NCI-H82 treated with DMSO at 0.1 percent for 48 hours (cell line): ENCODE measurements around the gene TMEM40.
"Not testable (repeated sequence)": the region's sequence is repeated elsewhere in the genome, so short reads cannot be mapped to it uniquely, and the experiment has no call there.

Source experiments
- DNase-seq: peaks from one replicate; lab custom pipeline; 2025; ENCODE audit not compliant: unreplicated experiment; lab: John Stamatoyannopoulos, UW

Gene TMEM40, protein sequence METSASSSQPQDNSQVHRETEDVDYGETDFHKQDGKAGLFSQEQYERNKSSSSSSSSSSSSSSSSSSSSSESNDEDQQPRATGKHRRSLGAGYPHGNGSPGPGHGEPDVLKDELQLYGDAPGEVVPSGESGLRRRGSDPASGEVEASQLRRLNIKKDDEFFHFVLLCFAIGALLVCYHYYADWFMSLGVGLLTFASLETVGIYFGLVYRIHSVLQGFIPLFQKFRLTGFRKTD

GRCh38 chr3:12759097-12759679 lies at the start of gene TMEM40:
Gene TMEM40, minus strand, starts transcription at chr3:12759259. Its CDS starts 9,427 bp downstream, at chr3:12749832.
- no peak for DNase-seq

- no peak for DNase-seq
Observed at GRCh38 chr3:12808587-12808986, 49.5 kb upstream of the TMEM40 start.

DNA sequence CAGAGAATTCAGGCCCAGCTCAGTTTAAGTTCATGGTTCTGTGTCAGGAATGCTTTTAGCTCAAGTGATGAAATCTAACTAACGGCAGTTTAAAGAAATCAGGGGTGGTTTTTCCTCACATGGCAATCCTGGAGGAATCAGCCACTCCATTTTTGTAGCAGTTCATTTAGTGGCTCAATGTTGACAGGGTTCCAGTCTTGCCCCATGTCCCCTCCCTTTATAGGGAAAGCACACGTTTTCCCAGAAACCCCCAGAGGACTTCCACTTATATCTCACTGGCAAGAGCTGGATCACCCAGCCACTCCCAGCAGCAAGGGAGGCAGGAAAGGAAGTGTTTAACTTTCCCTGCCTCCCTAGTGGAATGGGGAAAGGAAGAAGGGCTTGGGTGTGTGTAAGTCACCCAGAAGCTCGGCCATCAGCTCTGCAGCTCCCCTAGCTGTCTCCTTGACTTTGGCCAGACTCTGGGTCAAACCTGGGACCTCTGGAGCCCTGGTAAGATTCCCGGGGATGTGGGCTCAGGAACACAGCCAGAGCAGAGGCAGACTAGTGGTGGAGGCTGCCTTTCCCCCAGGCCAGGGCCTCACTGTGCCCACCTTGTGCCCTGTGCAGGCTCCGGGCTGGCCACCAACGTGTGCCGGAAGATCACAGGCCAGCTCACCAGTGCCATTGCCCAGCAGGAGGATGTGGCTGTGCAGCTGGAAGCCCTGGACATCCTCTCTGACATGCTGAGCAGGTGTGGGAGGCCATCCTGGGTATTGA lies 48.7 kb upstream of the TMEM40 start:
- DNase-seq, result no peak

DNA sequence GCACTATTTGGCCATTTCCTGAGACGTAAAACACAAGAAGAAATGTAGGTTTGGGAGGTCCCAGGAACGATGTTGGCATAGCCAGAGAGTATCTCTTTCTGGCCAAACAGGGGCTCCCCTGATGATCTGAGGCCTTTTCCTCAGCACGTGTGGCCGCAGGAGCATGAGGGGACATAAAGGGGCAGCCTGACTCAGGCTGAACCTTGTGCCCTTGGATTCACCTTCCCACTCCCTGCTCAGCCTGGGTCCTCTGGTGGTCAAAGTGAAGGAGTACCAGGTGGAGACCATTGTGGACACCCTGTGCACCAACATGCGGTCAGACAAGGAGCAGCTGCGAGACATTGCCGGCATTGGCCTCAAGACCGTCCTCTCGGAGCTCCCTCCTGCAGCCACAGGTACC lies 48.0 kb upstream of the TMEM40 start:
- no peak for DNase-seq

DNA sequence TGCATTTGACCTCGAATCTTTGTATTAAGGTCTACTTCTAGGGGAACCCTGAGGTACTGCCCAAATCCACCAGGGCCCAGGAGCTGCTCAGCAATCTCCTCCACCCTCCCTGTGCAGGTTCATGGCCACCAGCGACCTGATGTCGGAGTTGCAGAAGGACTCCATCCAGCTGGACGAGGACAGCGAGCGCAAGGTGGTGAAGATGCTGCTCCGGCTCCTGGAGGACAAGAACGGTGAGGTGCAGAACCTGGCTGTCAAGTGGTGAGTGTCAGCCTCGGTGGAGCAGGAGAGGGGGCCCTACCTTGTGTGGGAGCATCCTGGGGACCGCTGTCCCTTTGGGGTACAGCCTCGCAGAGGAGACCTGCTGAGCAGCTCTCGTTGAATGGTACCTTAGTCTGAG lies 44.3 kb upstream of the TMEM40 start:
- DNase-seq, result no peak

- DNase-seq, result no peak
Observed at GRCh38 chr3:12799525-12800440, 40.7 kb upstream of the TMEM40 start.

GRCh38 chr3:12798559-12799179 lies 39.6 kb upstream of the TMEM40 start:
- no peak for DNase-seq

DNA sequence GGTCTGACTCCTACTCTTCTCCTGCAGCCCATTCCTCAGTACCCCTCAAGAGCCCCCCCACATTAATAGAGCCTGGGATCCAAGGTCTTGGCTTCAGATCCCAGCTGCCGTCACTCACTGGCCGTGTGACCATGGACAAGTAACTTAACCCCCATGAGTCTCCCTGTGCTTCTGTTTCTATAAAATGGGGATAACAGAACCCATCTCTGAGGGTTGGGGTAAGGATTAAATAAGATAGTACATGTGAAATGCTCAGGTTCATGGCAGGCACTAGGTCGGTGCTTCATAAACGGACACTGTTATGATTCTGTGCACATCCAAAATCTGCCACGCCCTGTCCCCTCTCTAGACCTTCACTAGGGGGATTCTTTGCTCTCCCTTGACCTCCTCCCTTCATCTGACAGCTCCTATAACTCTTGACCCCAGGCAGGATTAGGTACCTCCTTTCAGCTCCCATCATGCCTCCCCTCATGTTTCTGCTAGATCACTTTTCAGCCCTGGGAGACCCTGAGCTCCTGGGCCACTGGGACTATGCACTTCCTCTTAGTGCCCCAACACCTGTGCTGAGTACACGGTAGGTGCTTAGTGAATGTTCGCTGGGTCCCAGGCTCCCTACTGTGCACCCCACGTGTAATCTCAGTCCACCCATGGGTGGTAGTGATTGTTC lies 39.0 kb upstream of the TMEM40 start:
- no peak for DNase-seq

- no peak for DNase-seq
Observed at GRCh38 chr3:12797124-12797891, 38.2 kb upstream of the TMEM40 start.

DNA sequence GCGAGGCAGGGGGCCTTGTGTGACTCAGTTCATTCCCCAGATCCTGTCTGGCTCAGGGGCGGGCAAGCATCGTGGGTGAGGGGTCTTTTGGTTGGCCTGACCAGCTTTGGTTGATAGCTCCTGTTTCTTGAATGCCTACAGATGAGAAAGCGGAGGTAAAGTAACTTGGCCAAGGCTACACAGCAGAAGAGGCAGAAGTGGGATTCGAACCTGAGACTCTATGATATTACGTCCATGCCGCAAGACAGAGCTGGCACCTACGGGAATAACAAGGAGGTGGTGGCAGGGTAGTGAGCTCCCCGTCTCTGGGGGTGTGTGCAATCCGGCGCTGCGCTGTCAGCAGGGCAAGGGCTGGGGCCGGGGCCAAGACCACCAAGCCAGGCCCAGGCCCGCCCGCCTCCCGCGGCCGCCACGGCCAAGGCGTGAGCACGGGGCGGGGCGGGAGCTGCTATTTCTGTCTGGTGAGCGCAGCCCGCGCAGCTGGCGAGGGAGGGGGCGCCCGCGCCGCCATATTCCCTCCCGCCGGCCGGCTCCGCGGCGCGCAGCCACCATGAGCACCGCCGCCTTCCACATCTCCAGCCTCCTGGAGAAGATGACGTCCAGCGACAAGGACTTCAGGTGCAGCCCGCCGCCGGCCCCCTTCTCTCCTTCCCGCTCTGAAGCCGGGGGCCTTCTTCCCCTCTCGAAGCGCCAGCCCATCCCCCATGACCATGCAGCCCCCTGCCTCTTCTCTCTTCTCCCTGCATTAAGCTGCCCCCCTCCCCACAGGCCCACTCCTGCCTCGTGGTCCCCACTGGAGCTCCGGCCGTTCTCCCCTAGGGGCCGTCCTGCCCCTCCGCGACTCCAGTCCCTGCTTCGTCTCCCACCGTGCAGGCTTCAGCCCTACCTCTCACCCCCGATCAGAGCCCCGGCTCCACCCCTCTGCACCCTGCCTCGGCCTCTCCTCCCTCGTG lies 37.4 kb upstream of the TMEM40 start, which contains the start of gene CAND2:
Gene CAND2, plus strand, starts transcription at position 510 of the 953 bp plus-strand sequence. Its CDS starts 41 bp downstream, at position 551.
- no peak for DNase-seq

DNA sequence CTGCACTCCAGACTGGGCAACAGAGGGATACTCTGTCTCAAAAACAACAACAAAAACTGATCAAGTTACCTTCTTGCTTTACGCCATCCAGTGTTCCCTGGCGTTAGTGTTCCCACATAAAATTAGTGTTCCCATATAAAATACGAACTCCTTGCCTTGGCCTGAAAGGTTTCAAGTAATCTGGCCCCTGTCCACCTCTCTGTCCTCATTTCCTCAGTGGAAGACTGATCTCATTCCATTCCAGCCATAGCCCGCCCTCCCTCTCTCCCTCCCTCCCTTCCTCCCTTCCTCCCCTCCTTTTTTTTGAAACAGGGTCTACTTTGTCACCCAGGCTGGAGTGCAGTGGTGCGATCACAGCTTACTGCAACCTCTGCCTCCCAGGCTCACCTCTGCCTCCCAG lies 34.6 kb upstream of the TMEM40 start:
- DNase-seq, result no peak

DNA sequence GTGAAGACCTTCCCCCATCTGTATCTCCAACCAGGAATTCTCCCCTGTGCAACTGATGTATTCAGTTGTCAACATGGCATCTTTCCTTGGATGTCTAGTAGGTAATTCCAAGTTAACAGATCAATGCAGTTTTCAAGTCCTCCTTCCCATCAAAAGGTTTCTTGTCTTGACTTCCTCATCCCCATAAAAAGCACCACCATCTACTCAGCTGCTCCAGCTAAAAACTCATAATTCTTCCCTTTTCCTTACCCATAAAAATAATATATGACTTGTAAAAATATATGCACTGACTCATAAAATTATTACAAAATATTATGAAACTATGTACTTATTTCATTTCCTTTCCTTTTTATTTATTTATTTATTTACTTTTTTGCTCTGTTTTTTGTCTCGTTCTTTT lies 32.4 kb upstream of the TMEM40 start:
- no peak for DNase-seq

DNA sequence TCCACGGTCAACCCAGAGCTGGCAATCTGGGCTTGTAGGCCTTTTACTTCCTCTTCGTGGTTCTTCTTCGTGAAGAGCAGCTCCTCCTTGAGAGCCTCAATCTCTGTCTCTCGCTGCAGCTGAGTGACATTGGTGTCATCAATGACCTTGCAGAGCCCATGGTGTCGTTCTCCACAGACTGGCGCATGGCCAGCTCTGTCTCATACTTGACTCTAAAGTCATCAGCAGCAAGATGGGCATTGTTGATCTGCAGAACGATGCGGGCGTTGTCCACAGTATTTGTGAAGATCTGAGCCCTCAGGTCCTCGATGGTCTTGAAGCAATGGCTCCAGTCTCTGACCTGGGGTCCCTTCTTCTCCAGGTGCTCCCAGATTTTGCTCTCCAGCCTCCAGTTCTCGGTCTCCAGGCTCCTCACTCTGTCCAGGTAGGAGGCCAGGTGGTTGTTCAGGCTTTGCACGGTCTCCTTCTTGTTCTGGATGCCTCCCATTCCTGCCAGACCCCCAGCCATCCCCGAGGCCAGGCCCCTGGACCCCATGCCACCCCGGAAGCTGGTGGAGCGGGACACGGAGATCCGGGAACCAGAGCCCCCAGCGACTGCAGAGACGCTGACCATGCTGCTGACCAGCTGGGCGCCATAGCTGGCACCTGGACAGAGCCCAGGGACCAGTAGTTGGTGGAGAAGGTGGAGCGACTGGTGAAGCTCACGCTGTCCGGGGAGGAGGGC lies 29.1 kb upstream of the TMEM40 start:
- DNase-seq, result not testable (repeated sequence)

GRCh38 chr3:12787346-12787745 lies 28.3 kb upstream of the TMEM40 start:
- DNase-seq, result not testable (repeated sequence)

DNA sequence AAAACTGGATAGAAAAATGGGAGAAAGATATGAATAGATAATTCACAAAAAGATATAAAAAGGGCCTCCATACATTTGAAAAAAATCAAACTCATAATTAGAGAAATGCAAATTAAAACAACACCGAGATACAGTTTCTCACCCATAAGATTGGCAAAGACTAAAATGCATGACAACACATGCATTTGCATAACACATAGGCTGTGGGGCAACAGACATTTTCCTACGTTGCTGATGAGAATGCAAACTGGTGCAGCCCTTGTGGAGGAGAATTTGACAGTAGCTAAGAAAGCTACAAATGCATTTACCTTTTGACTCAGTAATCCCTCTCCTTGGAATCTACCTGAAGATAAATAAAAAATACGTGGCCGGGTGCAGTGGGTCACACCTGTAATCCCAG lies 26.0 kb upstream of the TMEM40 start:
- DNase-seq, result no peak

DNA sequence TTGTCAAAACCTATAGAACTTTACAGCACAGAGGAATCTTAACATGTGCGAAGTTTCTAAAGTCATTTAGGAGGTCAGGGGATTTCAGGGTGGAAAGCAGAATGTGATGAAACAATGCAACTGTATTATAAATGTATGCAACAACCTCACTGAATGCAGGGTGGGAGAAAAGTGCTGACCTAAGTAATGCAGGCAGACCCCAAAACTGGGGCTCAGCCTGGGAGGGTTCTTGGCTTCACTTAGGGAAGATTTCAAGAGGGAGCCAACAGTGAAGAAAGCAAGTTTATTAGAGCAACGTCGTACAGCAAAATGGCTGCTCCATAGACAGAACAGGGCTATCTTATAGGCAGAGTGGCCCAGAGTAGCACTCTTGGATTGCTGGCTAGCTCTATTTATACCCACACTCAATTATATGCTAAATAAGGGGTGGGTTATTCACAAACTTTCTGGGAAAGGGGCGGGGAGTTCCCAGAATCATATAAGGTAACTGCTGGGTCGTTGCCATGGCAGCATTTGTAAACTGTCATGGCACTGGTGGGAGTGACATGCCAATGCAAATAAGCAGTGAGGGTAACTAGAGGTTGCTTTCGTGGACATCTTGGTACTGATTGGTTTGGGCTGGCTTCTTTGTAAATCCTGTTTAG lies 23.2 kb upstream of the TMEM40 start:
- no peak for DNase-seq

- no peak for DNase-seq
Observed at GRCh38 chr3:12780751-12781150, 21.7 kb upstream of the TMEM40 start.
